AG09309 (cell line): ENCODE results near the gene HVCN1.
"Not testable (repeated sequence)": the region's sequence is repeated elsewhere in the genome, so short reads cannot be mapped to it uniquely, and the experiment has no call there.

Experiments used
- DNase-seq: peaks from one replicate; pipeline ENCODE4 v3.0.0-alpha.2; 2010; ENCODE audit warnings: low read depth
- H3K4me3 ChIP-seq: 2 replicates; pipeline ENCODE4 v1.5.1; 2011; ENCODE audit warnings: mild to moderate bottlenecking, low read depth, low read length, moderate library complexity; ENCODE audit not compliant: control insufficient read depth
- CTCF ChIP-seq: IDR thresholded peaks from 2 replicates; pipeline ENCODE4 v1.5.1; 2011; ENCODE audit warnings: mild to moderate bottlenecking, low read depth, low read length, inconsistent platforms; ENCODE audit not compliant: insufficient read depth, control insufficient read depth; ENCODE audit errors: missing control alignments

HVCN1 gene

DNA sequence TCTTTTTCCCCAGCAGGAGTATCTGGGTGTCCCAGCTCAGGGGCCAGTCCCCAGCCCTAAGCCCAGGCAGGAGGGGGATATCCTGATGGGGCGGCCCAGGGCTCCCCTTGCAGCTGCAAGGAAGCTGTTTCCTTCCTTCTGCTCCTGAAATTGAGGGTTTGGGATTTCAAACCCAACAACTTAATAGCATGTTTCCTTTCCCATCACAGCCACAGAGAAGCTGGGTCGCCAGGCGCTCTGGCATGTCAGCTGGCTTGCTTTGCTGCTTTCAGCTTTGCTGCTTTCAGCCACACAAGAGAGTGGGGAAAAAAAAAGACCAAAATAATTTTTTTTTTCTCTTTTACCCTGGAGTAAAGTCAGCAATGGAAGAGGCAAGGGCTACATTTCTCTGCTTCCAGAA lies 30.0 kb downstream of the HVCN1 start:
- no peak for TF ChIP-seq CTCF
- no peak for DNase-seq
- no peak overlapping the region for H3K4me3 ChIP-seq

GRCh38 chr12:110658242-110658641 lies 30.7 kb downstream of the HVCN1 start:
- TF ChIP-seq CTCF = no peak
- H3K4me3 ChIP-seq = no peak overlapping the region
- DNase-seq = no peak

- DNase-seq = no peak
- no peak overlapping the region for H3K4me3 ChIP-seq
- TF ChIP-seq CTCF = no peak
Observed at GRCh38 chr12:110657747-110658146, 31.2 kb downstream of the HVCN1 start.

- H3K4me3 ChIP-seq = no peak overlapping the region
- no peak for DNase-seq
- no peak for TF ChIP-seq CTCF
Observed at GRCh38 chr12:110656071-110656655, 32.8 kb downstream of the HVCN1 start.

DNA sequence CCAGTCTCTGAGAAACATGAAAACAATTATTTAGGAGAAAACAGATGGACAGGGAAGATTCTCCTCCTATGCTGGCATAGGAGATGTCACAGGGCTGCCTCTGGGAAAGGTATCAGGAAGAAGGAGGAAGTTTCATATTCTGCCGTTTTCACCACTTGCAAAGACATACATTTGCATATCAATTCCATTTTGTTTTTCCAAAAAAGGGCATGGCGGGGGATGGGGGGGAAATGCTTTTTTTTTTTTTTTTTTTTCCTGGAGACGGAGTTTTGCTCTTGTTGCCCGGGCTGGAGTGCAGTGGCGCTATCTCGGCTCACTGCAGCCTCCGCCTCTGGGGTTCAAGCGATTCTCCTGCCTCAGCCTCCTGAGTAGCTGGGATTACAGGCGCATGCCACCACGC lies 34.7 kb downstream of the HVCN1 start:
- H3K4me3 ChIP-seq, DNase-seq: not testable (repeated sequence)

- DNase-seq = no peak
- H3K4me3 ChIP-seq = no peak overlapping the region
- no peak for TF ChIP-seq CTCF
Observed at GRCh38 chr12:110649341-110649847, 39.5 kb downstream of the HVCN1 start.

DNA sequence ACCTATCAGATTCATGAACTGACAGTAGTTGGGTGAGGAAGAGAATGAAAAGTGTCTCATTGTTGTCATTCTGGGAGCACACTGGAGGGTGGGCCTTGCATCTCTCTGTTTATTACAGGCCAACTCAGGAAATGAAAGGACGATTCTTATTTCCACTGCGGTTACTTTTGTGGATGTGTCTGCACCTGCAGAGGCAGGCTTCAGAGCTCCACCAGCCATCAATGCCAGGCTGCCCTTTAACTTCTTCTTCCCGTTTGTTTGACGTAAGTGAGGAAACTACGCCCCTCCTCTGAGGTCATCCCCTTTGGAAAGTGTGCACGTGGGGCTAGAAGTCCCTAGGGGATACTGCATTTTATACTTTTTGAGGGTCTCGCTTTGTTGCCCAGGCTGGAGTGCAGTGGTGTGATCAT lies 41.3 kb downstream of the HVCN1 start:
- TF ChIP-seq CTCF = no peak
- no peak for DNase-seq
- no peak overlapping the region for H3K4me3 ChIP-seq
